ENCODE results near the gene PRKAG1.

PRKAG1 gene

GRCh38 chr12:49032679-49033447 is 14.3 kb upstream of the PRKAG1 start:
- DNase-seq (ENCODE audit: low read depth in 1 of 2, low spot score in 1 of 2): no peak

GRCh38 chr12:49032276-49032675 is 13.7 kb upstream of the PRKAG1 start:
- DNase-seq (ENCODE audit: low read depth in 1 of 2, low spot score in 1 of 2): no peak

- no peak for DNase-seq (ENCODE audit: low read depth in 1 of 2, low spot score in 1 of 2)
These were observed 13.1 kb upstream of the PRKAG1 start for GRCh38 chr12:49031573-49032161.

GRCh38 chr12:49030714-49031572 is 12.4 kb upstream of the PRKAG1 start:
- DNase-seq (ENCODE audit: low read depth in 1 of 2, low spot score in 1 of 2): no peak

- DNase-seq (ENCODE audit: low read depth in 1 of 2, low spot score in 1 of 2): no peak
These were observed 11.5 kb upstream of the PRKAG1 start for GRCh38 chr12:49030119-49030518.

- no peak for DNase-seq (ENCODE audit: low read depth in 1 of 2, low spot score in 1 of 2)
These were observed 10.2 kb upstream of the PRKAG1 start for GRCh38 chr12:49028666-49029275.

- no peak for DNase-seq (ENCODE audit: low read depth in 1 of 2, low spot score in 1 of 2)
These were observed 9.4 kb upstream of the PRKAG1 start for GRCh38 chr12:49027846-49028555.

- DNase-seq (ENCODE audit: low read depth in 1 of 2, low spot score in 1 of 2): no peak
These were observed 8.3 kb upstream of the PRKAG1 start for GRCh38 chr12:49026678-49027480.

- no peak for DNase-seq (ENCODE audit: low read depth in 1 of 2, low spot score in 1 of 2)
These were observed 7.5 kb upstream of the PRKAG1 start for GRCh38 chr12:49026101-49026500.

- no peak for DNase-seq (ENCODE audit: low read depth in 1 of 2, low spot score in 1 of 2)
These were observed 6.9 kb upstream of the PRKAG1 start for GRCh38 chr12:49025463-49025862.

GRCh38 chr12:49024543-49024942 is 6.0 kb upstream of the PRKAG1 start:
- DNase-seq (ENCODE audit: low read depth in 1 of 2, low spot score in 1 of 2): no peak

- no peak for DNase-seq (ENCODE audit: low read depth in 1 of 2, low spot score in 1 of 2)
These were observed 5.2 kb upstream of the PRKAG1 start for GRCh38 chr12:49023812-49024211.

- no peak for DNase-seq (ENCODE audit: low read depth in 1 of 2, low spot score in 1 of 2)
These were observed 4.1 kb upstream of the PRKAG1 start for GRCh38 chr12:49022558-49023178.

- no peak for DNase-seq (ENCODE audit: low read depth in 1 of 2, low spot score in 1 of 2)
These were observed 2.8 kb upstream of the PRKAG1 start for GRCh38 chr12:49021292-49021915.

GRCh38 chr12:49020441-49020840 is 1.9 kb upstream of the PRKAG1 start:
- no peak for DNase-seq (ENCODE audit: low read depth in 1 of 2, low spot score in 1 of 2)

GRCh38 chr12:49019443-49020324 is 1.1 kb upstream of the PRKAG1 start:
- DNase-seq (ENCODE audit: low read depth in 1 of 2, low spot score in 1 of 2): no peak

- DNase-seq (ENCODE audit: low read depth in 1 of 2, low spot score in 1 of 2): no peak
These were observed 499 bp upstream of the PRKAG1 start for GRCh38 chr12:49019120-49019430.

GRCh38 chr12:49017891-49018260 is 700 bp downstream of the PRKAG1 start:
- no peak for DNase-seq (ENCODE audit: low read depth in 1 of 2, low spot score in 1 of 2)

Measured in stimulated activated CD4-positive, alpha-beta T cell treated with anti-CD3 and anti-CD28 coated beads, Interleukin-15, amount 100 ng/mL, for 1 hour (primary cell).